GM12865 (cell line): ENCODE data around the gene FEN1.

Source experiments
- DNase-seq: peaks from one replicate; pipeline ENCODE4 v3.0.0; 2010; ENCODE audit warnings: low read depth
- H3K4me3 ChIP-seq: 2 replicates; pipeline ENCODE4 v1.5.1; 2011; ENCODE audit warnings: mild to moderate bottlenecking, low read depth, low read length, control low read depth
- CTCF ChIP-seq: IDR thresholded peaks from 2 replicates; pipeline ENCODE4 v1.5.1; 2011; ENCODE audit warnings: low read length, control low read depth, low read depth, inconsistent platforms; ENCODE audit not compliant: insufficient read depth; ENCODE audit errors: missing control alignments

Gene FEN1

DNA sequence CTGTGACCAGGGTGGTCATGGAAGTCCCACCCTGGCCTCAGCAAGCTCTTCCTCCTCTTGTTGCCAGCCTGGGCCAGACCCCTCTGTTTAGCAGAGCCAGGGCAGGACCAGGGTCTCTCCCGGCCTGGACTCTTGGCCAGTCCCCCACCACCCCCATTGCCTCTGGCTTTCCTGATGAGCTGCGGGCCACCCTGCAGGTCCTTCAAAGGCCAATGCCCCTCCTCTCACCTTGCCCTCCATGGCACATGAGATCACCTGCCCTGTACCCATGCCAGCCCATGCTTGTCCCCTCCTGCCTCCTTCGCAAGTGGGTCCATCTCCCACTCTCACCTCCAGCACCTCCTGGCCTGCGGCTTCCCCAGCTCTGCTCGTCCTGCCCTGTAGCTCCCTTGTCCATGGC lies 45.8 kb downstream of the FEN1 start:
- DNase-seq, result no peak
- TF ChIP-seq CTCF, result no peak

DNA sequence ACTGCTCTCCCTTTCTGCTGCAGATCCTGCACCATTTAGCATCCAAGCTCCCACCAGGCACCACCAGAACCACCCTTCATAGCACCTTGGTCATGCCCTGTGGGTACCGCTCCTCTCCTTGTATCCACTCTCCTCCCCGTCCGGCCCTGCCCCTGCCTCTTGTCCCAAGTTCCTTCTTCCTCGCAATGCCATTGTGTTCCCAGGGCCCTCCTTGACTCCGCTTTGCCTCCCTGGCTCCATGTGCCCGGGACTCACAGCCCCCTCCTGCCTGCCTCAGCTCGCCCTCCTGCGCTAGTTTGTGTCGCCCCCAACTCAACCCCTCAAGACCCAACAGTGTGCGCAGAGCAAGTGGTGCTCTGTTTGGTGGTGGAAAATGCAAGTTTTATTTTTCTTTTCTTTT lies 46.2 kb downstream of the FEN1 start:
- TF ChIP-seq CTCF, result no peak
- no peak overlapping the region for H3K4me3 ChIP-seq
- no peak for DNase-seq

More for the DNA sequence above, 45.8 kb downstream of the FEN1 start:
- no peak overlapping the region for H3K4me3 ChIP-seq

DNA sequence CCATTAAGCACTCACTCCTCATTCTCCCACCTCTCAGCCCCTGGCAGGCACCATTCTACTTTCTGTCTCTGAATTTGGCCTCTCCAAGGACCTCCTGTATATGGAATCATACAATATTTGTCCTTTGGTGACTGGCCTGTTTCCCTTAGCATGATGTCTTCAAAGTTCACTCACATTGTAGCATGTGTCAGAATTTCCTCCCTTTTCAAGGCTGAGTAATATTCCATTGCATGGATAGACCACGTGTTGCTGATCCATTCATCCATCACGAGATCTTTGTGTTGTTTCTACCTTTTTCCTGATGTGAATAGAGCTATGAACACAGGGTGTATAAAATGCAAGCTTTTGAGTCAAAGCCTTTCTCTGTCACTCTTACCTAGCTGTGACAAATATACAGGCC lies 47.0 kb downstream of the FEN1 start:
- no peak overlapping the region for H3K4me3 ChIP-seq
- TF ChIP-seq CTCF, result no peak
- no peak for DNase-seq

DNA sequence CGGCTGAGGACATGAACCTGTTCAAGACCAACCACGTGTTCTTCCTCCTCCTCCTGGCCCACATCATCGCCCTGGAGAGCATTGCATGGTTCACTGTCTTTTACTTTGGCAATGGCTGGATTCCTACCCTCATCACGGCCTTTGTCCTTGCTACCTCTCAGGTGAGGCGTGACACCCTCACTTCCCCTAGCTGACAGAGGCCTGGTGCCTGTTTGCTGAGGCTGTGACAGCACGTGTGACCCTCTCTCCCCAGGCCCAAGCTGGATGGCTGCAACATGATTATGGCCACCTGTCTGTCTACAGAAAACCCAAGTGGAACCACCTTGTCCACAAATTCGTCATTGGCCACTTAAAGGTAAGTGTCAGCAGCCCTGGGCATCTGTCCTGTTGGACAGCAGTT lies 47.7 kb downstream of the FEN1 start:
- H3K4me3 ChIP-seq, result no peak overlapping the region
- DNase-seq, result no peak
- TF ChIP-seq CTCF, result no peak

DNA sequence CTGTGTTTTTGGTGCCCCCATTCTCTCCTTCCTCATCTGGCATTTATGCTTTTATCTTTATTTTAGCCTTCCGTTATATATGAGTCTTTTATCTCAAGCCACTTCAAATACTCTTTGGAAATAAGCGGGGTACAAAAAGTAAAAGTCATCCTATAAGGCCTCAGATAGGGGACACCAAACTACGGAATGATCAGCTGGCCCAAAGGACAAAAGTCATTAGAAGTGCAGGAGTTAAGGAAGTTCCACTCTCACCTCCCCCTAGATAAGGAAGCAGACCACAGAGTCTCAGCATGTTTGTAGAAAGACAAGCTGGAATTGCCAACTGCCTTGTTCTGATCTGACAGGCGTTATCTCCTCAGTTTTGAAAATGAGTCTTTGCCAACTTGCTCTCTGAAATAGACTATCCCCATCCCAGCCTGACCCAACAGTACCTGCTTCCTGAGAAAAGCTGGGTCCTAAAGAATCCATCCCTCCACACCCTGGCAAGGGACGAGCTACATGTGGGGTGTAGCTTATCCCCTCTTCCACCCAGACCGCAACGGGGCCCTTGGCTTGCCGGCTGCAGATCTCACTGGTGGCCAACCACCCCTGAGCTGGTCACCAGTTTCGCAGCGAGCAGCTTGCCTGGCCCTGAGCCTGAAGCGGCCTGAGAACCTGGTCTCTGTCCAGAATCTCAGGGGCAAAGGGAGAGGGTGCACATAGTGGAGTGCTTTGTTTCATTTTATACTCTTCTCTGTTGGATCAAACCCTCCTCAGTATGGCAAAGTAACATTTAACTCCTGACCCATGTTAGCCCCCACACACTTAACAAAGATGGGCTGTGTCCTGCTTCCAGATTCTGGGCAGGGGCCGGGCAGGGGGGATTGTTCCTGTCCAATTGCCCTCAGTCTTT lies 49.2 kb downstream of the FEN1 start:
- no peak for DNase-seq
- no peak for TF ChIP-seq CTCF
- no peak overlapping the region for H3K4me3 ChIP-seq

GRCh38 chr11:61842528-61842820 lies 49.8 kb downstream of the FEN1 start:
- no peak for TF ChIP-seq CTCF
- DNase-seq, result no peak
- H3K4me3 ChIP-seq, result no peak overlapping the region
